ENCODE measurements around the gene C5orf52. TPM values are rescaled to one million over a fixed set of nuclear protein-coding genes. Genes with fewer than 3 reads are reported as not detected.
A peak's percentile ranks its signal among the peaks of the same experiment; 100 is the strongest.

Gene C5orf52
- total and polyA plus RNA-seq, 2 donors (not counting 3 experiments of a cell fraction or from before 2014, with no cell fraction given): not detected

DNA sequence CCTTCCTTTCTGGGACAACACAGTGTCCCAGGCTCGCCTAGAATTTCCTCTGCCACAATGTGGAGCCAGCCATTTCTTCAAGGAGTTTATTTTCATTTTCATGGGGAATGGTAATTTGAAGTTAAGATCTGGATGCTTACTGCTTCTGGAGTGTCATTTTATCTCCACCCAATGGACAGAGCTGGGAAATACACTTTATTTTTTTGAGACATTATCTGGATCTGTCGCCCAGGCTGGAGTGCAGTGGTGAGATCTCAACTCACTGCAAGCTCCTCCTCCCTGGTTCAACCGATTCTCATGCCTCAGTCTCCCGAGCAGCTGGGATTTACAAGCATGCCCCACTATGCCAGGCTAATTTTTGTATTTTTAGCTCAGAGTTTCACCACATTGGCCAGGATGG, 47.2 kb downstream of the C5orf52 start:
- Histone ChIP-seq H3K36me3 (ENCODE audit: control insufficient read depth in 2 of 2, extremely low read depth in 1 of 2, insufficient read depth in 2 of 2, low read length in 2 of 2) (no peaks in the 10 kb centered on the region), H3K4me2 (ENCODE audit: insufficient read depth, low read length) (no peak overlapping the region), H3K9me1 (replicated peaks; ENCODE audit: control insufficient read depth, extremely low read depth, insufficient read depth, low read length) (no peaks in the 10 kb centered on the region), H3K27me3 (ENCODE audit: control insufficient read depth in 2 of 2, insufficient read depth in 2 of 2, low read length in 2 of 2) (no peaks in the 10 kb centered on the region), H3K27ac (ENCODE audit: insufficient read depth, low read depth, low read length) (no peak overlapping the region), H3K9ac (replicated peaks; ENCODE audit: extremely low read depth, insufficient read depth, low read length) (no peak overlapping the region), H3K4me3 (replicated peaks in 1 of 3; ENCODE audit: insufficient read depth in 1 of 3, low read depth in 1 of 3, low read length in 3 of 3) (no peak overlapping the region), H3K79me2 (ENCODE audit: control insufficient read depth, insufficient read depth, low read length) (no peaks in the 10 kb centered on the region), H4K20me1 (replicated peaks; ENCODE audit: control insufficient read depth, extremely low read depth, insufficient read depth, low read length) (no peaks in the 10 kb centered on the region), H3K9me3 (replicated peaks; ENCODE audit: control insufficient read depth, insufficient read depth, low read length) (no peaks in the 10 kb centered on the region), H2AFZ (ENCODE audit: low read depth, low read length) (no peak overlapping the region), H3K4me1 (ENCODE audit: control insufficient read depth, extremely low read depth, insufficient read depth, low read length) (no peaks in the 10 kb centered on the region)
- CTCF ChIA-PET: interaction anchor here (0.6 to 6.4 kb wide), 44 partner anchors 10 to 570 kb away, joined by 3 to 69 read pairs (median 4); partner anchors contain the start of gene LSM11
- DNase-seq (ENCODE audit: low read depth, low spot score) (peak; percentile 78), FAIRE-seq (peak; percentile 87)
- no TSS peak for BruUV-seq (replicated peaks)
- dilution Hi-C loops (cut with MboI; ENCODE audit: extremely low pct_ligation_motif_present, low sequenced_read_pairs): no loop called here
- POLR2A ChIA-PET: interaction anchor here (0.7 kb wide), 1 partner anchor 238 kb away, joined by 7 read pairs; no protein-coding TSS in a partner anchor
- intact Hi-C loops (cut with micrococcal nuclease): loop anchor here (1.0 to 5.0 kb wide), 8 partner anchors 25 to 390 kb away; partner anchors contain the start of genes ADAM19 and LSM11
- TF ChIP-seq EZH2 (IDR thresholded peaks at IDR 0.05; ENCODE audit: borderline replicate concordance, low read depth, low read length, severe bottlenecking): no peak
- TF ChIP-seq FOS (IDR thresholded peaks at IDR 0.05; ENCODE audit: borderline replicate concordance, insufficient read depth, low read length): no peak
- TF ChIP-seq, protein P1, sequence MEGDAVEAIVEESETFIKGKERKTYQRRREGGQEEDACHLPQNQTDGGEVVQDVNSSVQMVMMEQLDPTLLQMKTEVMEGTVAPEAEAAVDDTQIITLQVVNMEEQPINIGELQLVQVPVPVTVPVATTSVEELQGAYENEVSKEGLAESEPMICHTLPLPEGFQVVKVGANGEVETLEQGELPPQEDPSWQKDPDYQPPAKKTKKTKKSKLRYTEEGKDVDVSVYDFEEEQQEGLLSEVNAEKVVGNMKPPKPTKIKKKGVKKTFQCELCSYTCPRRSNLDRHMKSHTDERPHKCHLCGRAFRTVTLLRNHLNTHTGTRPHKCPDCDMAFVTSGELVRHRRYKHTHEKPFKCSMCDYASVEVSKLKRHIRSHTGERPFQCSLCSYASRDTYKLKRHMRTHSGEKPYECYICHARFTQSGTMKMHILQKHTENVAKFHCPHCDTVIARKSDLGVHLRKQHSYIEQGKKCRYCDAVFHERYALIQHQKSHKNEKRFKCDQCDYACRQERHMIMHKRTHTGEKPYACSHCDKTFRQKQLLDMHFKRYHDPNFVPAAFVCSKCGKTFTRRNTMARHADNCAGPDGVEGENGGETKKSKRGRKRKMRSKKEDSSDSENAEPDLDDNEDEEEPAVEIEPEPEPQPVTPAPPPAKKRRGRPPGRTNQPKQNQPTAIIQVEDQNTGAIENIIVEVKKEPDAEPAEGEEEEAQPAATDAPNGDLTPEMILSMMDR (IDR thresholded peaks at IDR 0.05; ENCODE audit: extremely low read depth in 1 of 2, insufficient read depth in 1 of 2, low read depth in 1 of 2, low read length in 2 of 2): peak; percentile 46 to 56
- no peak for TF ChIP-seq GATA2 (IDR thresholded peaks at IDR 0.05; ENCODE audit: insufficient read depth, insufficient read length, low read depth, low read length)
- no peak for TF ChIP-seq POLR2AphosphoS5 (IDR thresholded peaks at IDR 0.05; ENCODE audit: insufficient read depth, low read depth, low read length)
- TF ChIP-seq POLR2A (IDR thresholded peaks at IDR 0.05; ENCODE audit: low read depth, low read length): no peak
